ENCODE results near the gene LY6G5B.
"Not testable (repeated sequence)": the region's sequence is repeated elsewhere in the genome, so short reads cannot be mapped to it uniquely, and the experiment has no call there.

The LY6G5B gene

GRCh38 chr6:31690231-31691077 lies 20.7 kb downstream of the LY6G5B start:
- DNase-seq (ENCODE audit: low read depth in 2 of 2, low spot score in 1 of 2), result no peak

- no peak for DNase-seq (ENCODE audit: low read depth in 2 of 2, low spot score in 1 of 2)
Measured at GRCh38 chr6:31691078-31691463, 21.3 kb downstream of the LY6G5B start.

GRCh38 chr6:31691564-31692108 lies 21.9 kb downstream of the LY6G5B start:
- DNase-seq (ENCODE audit: low read depth in 2 of 2, low spot score in 1 of 2), result no peak

- DNase-seq (ENCODE audit: low read depth in 2 of 2, low spot score in 1 of 2), result no peak
Measured at GRCh38 chr6:31692353-31692752, 22.6 kb downstream of the LY6G5B start.

- DNase-seq (ENCODE audit: low read depth in 2 of 2, low spot score in 1 of 2), result no peak
Measured at GRCh38 chr6:31692886-31693285, 23.1 kb downstream of the LY6G5B start.

- no peak for DNase-seq (ENCODE audit: low read depth in 2 of 2, low spot score in 1 of 2)
Measured at GRCh38 chr6:31693535-31693934, 23.8 kb downstream of the LY6G5B start.

GRCh38 chr6:31697555-31697954 lies 27.8 kb downstream of the LY6G5B start:
- no peak for DNase-seq (ENCODE audit: low read depth in 2 of 2, low spot score in 1 of 2)

GRCh38 chr6:31700740-31701401 lies 31.1 kb downstream of the LY6G5B start:
- no peak for DNase-seq (ENCODE audit: low read depth in 2 of 2, low spot score in 1 of 2)

GRCh38 chr6:31701666-31702404 lies 32.1 kb downstream of the LY6G5B start:
- no peak for DNase-seq (ENCODE audit: low read depth in 2 of 2, low spot score in 1 of 2)

- no peak for DNase-seq (ENCODE audit: low read depth in 2 of 2, low spot score in 1 of 2)
Measured at GRCh38 chr6:31702405-31702818, 32.6 kb downstream of the LY6G5B start.

GRCh38 chr6:31702819-31703716 lies 33.3 kb downstream of the LY6G5B start, which contains the start of gene ABHD16A:
Gene ABHD16A (minus strand): TSS chr6:31703324. CDS start chr6:31703281, 43 bp downstream.
- peak; percentile 92 to 95 for DNase-seq (ENCODE audit: low read depth in 2 of 2, low spot score in 1 of 2)

GRCh38 chr6:31705931-31706330 lies 36.2 kb downstream of the LY6G5B start:
- no peak for DNase-seq (ENCODE audit: low read depth in 2 of 2, low spot score in 1 of 2)

- DNase-seq (ENCODE audit: low read depth in 2 of 2, low spot score in 1 of 2), result no peak
Measured at GRCh38 chr6:31706599-31706998, 36.8 kb downstream of the LY6G5B start, which contains the start of gene LY6G6F. Gene LY6G6F (plus strand): TSS chr6:31706866. CDS start chr6:31706907, 41 bp downstream.

- DNase-seq (ENCODE audit: low read depth in 2 of 2, low spot score in 1 of 2), result no peak
Measured at GRCh38 chr6:31707701-31708100, 37.9 kb downstream of the LY6G5B start.

GRCh38 chr6:31708224-31708623 lies 38.4 kb downstream of the LY6G5B start:
- no peak for DNase-seq (ENCODE audit: low read depth in 2 of 2, low spot score in 1 of 2)

- not testable (repeated sequence) for DNase-seq (ENCODE audit: low read depth in 2 of 2, low spot score in 1 of 2)
Measured at GRCh38 chr6:31709157-31709556, 39.4 kb downstream of the LY6G5B start.

- DNase-seq (ENCODE audit: low read depth in 2 of 2, low spot score in 1 of 2), result no peak
Measured at GRCh38 chr6:31710523-31711219, 40.9 kb downstream of the LY6G5B start.

- no peak for DNase-seq (ENCODE audit: low read depth in 2 of 2, low spot score in 1 of 2)
Measured at GRCh38 chr6:31711233-31711632, 41.5 kb downstream of the LY6G5B start.

- DNase-seq (ENCODE audit: low read depth in 2 of 2, low spot score in 1 of 2), result no peak
Measured at GRCh38 chr6:31712296-31712695, 42.5 kb downstream of the LY6G5B start.

GRCh38 chr6:31713465-31713864 lies 43.7 kb downstream of the LY6G5B start:
- no peak for DNase-seq (ENCODE audit: low read depth in 2 of 2, low spot score in 1 of 2)
